SU-DHL-6 (cell line): ENCODE data around the gene PRADC1.

Experiments
- EZH2phosphoT487 ChIP-seq: fragments of 200-600 bp; sonication (generic), shearing (Covaris generic); conservative IDR thresholded peaks from 2 replicates; pipeline ENCODE4 v1.6.1; 2018; ENCODE audit warnings: mild to moderate bottlenecking, antibody characterized with exemption, low read length, moderate library complexity, mixed read lengths
- TF ChIP-seq, protein P1 (sequence below): fragments of 200-600 bp; sonication (generic); IDR thresholded peaks from one replicate; pipeline ENCODE4 v1.5.1; 2017; ENCODE audit warnings: antibody characterized with exemption, mild to moderate bottlenecking, low read length, moderate library complexity; ENCODE audit not compliant: insufficient read depth, poor library complexity, severe bottlenecking

- TF ChIP-seq, protein P1, sequence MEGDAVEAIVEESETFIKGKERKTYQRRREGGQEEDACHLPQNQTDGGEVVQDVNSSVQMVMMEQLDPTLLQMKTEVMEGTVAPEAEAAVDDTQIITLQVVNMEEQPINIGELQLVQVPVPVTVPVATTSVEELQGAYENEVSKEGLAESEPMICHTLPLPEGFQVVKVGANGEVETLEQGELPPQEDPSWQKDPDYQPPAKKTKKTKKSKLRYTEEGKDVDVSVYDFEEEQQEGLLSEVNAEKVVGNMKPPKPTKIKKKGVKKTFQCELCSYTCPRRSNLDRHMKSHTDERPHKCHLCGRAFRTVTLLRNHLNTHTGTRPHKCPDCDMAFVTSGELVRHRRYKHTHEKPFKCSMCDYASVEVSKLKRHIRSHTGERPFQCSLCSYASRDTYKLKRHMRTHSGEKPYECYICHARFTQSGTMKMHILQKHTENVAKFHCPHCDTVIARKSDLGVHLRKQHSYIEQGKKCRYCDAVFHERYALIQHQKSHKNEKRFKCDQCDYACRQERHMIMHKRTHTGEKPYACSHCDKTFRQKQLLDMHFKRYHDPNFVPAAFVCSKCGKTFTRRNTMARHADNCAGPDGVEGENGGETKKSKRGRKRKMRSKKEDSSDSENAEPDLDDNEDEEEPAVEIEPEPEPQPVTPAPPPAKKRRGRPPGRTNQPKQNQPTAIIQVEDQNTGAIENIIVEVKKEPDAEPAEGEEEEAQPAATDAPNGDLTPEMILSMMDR, result no peak
- TF ChIP-seq EZH2phosphoT487, result no peak
Measured at GRCh38 chr2:73250872-73251846, 18.1 kb upstream of the PRADC1 start.
